HFFc6 (cell line): Measurements from ENCODE around the gene LRFN5. TPM values are rescaled to one million over a fixed set of nuclear protein-coding genes. Genes with fewer than 3 reads are reported as not detected.

Source experiments
- DNase-seq: peaks from one replicate; pipeline ENCODE4 v3.0.0-alpha.2; 2018
- H3K27ac Mint-ChIP-seq: 2 replicates; pipeline ENCODE4 v1.8.0; 2020; ENCODE audit warnings: mild to moderate bottlenecking, mixed read lengths
- H3K27me3 Mint-ChIP-seq: 2 replicates; pipeline ENCODE4 v1.8.0; 2021; ENCODE audit warnings: mild to moderate bottlenecking, moderate library complexity, mixed read lengths; ENCODE audit not compliant: insufficient read depth
- H3K36me3 Mint-ChIP-seq: 2 replicates; pipeline ENCODE4 v1.8.0; 2021; ENCODE audit warnings: low read depth, mixed read lengths
- H3K4me1 Mint-ChIP-seq: 2 replicates; pipeline ENCODE4 v1.8.0; 2020; ENCODE audit warnings: low read depth, mixed read lengths
- H3K4me3 Mint-ChIP-seq: 2 replicates; pipeline ENCODE4 v1.8.0; 2020; ENCODE audit warnings: mild to moderate bottlenecking, moderate library complexity, mixed read lengths
- H3K9me3 Mint-ChIP-seq: 2 replicates; pipeline ENCODE4 v1.8.0; 2020; ENCODE audit warnings: mild to moderate bottlenecking, mixed read lengths
- total RNA-seq, 6 experiments: library from RNA; stranded (reverse); fragmentation: NEBNext Ultra II Directional; extraction: Animal tissue kit (Norgen Biotek cat#: 25700); gene quantifications; 2 replicates in 1 of 6; 3 replicates in 5 of 6; pipeline ENCODE4 v1.2.3, GENCODE V29; 2021
- TF ChIP-seq, protein P1 (sequence below): fragments of 200-600 bp; sonication (generic); IDR thresholded peaks from 2 replicates; pipeline ENCODE4 v1.5.0; 2021; ENCODE audit warnings: antibody characterized with exemption, mild to moderate bottlenecking

The LRFN5 gene
- total RNA-seq, 6 experiments from 2014 or later: not detected

- no peak for DNase-seq
- no peaks in the 10 kb centered on the region for H3K36me3 Mint-ChIP-seq
- H3K4me1 Mint-ChIP-seq: no peaks in the 10 kb centered on the region
- peaks cover 21% of the 10 kb centered on the region for H3K9me3 Mint-ChIP-seq
- TF ChIP-seq, protein P1, sequence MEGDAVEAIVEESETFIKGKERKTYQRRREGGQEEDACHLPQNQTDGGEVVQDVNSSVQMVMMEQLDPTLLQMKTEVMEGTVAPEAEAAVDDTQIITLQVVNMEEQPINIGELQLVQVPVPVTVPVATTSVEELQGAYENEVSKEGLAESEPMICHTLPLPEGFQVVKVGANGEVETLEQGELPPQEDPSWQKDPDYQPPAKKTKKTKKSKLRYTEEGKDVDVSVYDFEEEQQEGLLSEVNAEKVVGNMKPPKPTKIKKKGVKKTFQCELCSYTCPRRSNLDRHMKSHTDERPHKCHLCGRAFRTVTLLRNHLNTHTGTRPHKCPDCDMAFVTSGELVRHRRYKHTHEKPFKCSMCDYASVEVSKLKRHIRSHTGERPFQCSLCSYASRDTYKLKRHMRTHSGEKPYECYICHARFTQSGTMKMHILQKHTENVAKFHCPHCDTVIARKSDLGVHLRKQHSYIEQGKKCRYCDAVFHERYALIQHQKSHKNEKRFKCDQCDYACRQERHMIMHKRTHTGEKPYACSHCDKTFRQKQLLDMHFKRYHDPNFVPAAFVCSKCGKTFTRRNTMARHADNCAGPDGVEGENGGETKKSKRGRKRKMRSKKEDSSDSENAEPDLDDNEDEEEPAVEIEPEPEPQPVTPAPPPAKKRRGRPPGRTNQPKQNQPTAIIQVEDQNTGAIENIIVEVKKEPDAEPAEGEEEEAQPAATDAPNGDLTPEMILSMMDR: no peak
- H3K4me3 Mint-ChIP-seq: no peak overlapping the region
- no peak overlapping the region for H3K27ac Mint-ChIP-seq
- H3K27me3 Mint-ChIP-seq: no peaks in the 10 kb centered on the region
Observed at GRCh38 chr14:41761204-41761603, 154.5 kb downstream of the LRFN5 start.

DNA sequence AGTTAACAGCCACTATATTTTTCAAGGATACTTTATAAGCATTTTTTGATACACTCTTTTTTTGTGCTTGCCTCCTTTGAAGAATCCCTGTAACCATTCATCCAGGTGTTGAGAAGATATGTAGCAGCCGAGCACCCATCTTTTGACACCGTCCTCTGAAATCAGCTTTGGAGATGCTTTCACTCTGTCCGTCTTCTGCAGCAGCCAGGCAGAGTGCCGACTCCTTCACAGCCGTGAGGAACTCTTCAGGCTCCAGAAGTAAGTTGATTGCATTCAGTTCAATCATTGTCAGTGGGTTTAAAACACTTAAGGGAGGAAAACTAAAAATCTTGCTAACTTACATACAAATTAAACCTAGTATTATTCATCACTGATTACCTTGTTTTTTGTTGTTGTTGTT lies 160.1 kb downstream of the LRFN5 start:
- Mint-ChIP-seq H3K4me3 (no peak overlapping the region), H3K4me1 (no peaks in the 10 kb centered on the region), H3K9me3 (peaks cover 27% of the 10 kb centered on the region), H3K27ac (no peak overlapping the region), H3K36me3 (no peaks in the 10 kb centered on the region), H3K27me3 (no peaks in the 10 kb centered on the region)
- no peak for DNase-seq
- TF ChIP-seq, protein P1: no peak

- peaks cover 39% of the 10 kb centered on the region for H3K9me3 Mint-ChIP-seq
- H3K27ac Mint-ChIP-seq: no peak overlapping the region
- H3K4me1 Mint-ChIP-seq: no peaks in the 10 kb centered on the region
- no peak for DNase-seq
- TF ChIP-seq, protein P1: no peak
- H3K36me3 Mint-ChIP-seq: no peaks in the 10 kb centered on the region
- no peak overlapping the region for H3K4me3 Mint-ChIP-seq
- no peaks in the 10 kb centered on the region for H3K27me3 Mint-ChIP-seq
Observed at GRCh38 chr14:41773536-41774279, 167.0 kb downstream of the LRFN5 start.

DNA sequence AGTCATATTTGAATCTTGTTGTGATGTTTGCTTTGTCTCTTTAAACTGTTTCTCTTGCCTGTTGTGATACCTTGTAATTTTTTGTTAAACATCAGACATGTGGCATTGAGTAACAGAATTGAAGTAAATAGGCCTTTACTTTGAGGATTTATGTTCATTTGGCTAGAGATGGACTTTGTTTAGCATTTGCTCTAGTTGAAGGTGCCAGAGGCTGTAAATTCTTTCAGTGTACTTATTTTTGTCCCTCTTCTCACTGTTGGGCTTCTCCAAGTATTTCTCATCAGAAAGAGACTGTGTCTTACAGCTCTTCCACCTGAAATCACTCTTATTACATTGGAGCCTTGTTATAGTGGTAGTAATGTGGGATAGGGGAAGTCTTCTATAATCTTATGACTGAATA lies 175.8 kb downstream of the LRFN5 start:
- Mint-ChIP-seq H3K9me3 (peaks cover 22% of the 10 kb centered on the region), H3K4me1 (no peaks in the 10 kb centered on the region), H3K36me3 (no peaks in the 10 kb centered on the region), H3K4me3 (no peak overlapping the region), H3K27ac (no peak overlapping the region), H3K27me3 (no peaks in the 10 kb centered on the region)
- TF ChIP-seq, protein P1: no peak
- no peak for DNase-seq

DNA sequence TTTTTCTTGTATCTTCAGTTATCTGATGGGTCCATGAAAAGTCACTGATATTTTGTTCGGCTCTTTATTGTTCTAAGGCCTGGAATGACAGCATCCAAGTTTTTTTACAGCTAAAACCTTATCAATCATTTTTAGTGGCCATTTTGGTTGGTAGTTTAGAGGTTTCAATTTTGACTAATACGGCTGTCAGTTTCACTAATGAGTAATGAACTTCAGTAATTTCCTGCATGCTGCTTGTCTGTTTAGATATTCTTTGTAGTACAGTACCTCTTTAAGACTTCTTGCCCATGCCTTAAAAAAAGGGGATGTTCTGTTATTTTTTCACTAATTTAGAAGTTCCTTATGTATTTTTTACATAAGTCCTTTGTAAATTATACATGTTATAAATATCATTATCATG lies 176.7 kb downstream of the LRFN5 start:
- Mint-ChIP-seq H3K4me1 (no peaks in the 10 kb centered on the region), H3K36me3 (no peaks in the 10 kb centered on the region), H3K9me3 (peaks cover 22% of the 10 kb centered on the region)

More for the DNA sequence above, 176.7 kb downstream of the LRFN5 start:
- no peaks in the 10 kb centered on the region for H3K27me3 Mint-ChIP-seq
- H3K4me3 Mint-ChIP-seq: no peak overlapping the region
- DNase-seq: no peak
- no peak overlapping the region for H3K27ac Mint-ChIP-seq
- TF ChIP-seq, protein P1: no peak
